Naive thymus-derived CD8-positive, alpha-beta T cell (primary cell): ENCODE measurements around the gene CALU. TPM values are rescaled to one million over a fixed set of nuclear protein-coding genes. Genes with fewer than 3 reads are reported as not detected.

Experiments
- ATAC-seq, 2 donors: fragments of 150-1000 bp; cut with Tn5 transposase in 1 of 2; sonication (Bioruptor Pico), chemical (Tn5 transposase) in 1 of 2; 1 replicate in 1 of 2; 2 replicates in 1 of 2; pipeline ENCODE4 v1.10.0; 2021; ENCODE audit warnings: mild to moderate bottlenecking in 2 of 2, moderate library complexity in 2 of 2
- POLR2A ChIA-PET: fragments of 350-600 bp; sonication (Branson Sonifier 250); formaldehyde crosslinking; loops from one replicate; lab custom pipeline; 2021; ENCODE audit warnings: antibody characterized with exemption; lab: Charles Lee
- DNase-seq, 10 donors: peaks; one replicate each; pipeline versions ENCODE4 v3.0.0 to v3.0.0-alpha.2; 2020 to 2022
- H3K27ac Mint-ChIP-seq, 10 donors: one replicate each; pipeline ENCODE4 v1.8.0; 2020 to 2022; ENCODE audit warnings: mild to moderate bottlenecking in 10 of 10, mixed read lengths in 10 of 10, moderate library complexity in 4 of 10, inconsistent platforms in 1 of 10
- H3K27me3 Mint-ChIP-seq, 5 donors: one replicate each; pipeline ENCODE4 v1.8.0; 2021 to 2022; ENCODE audit warnings: mixed read lengths in 5 of 5
- H3K36me3 Mint-ChIP-seq, 3 donors: one replicate each; pipeline ENCODE4 v1.8.0; 2020 to 2022; ENCODE audit warnings: mixed read lengths in 3 of 3, mild to moderate bottlenecking in 2 of 3, inconsistent platforms in 1 of 3
- H3K4me1 Mint-ChIP-seq, 4 donors: one replicate each; pipeline ENCODE4 v1.8.0; 2021 to 2022; ENCODE audit warnings: mixed read lengths in 4 of 4
- H3K4me3 Mint-ChIP-seq, 10 donors: one replicate each; pipeline ENCODE4 v1.8.0; 2020 to 2022; ENCODE audit warnings: mild to moderate bottlenecking in 10 of 10, mixed read lengths in 10 of 10, moderate library complexity in 6 of 10, inconsistent platforms in 1 of 10
- H3K9me3 Mint-ChIP-seq, 9 donors: one replicate each; pipeline ENCODE4 v1.8.0; 2020 to 2022; ENCODE audit warnings: mixed read lengths in 9 of 9, mild to moderate bottlenecking in 3 of 9, inconsistent platforms in 1 of 9, moderate library complexity in 1 of 9
- polyA plus RNA-seq, 3 donors: library from polyadenylated mRNA; unstranded; fragments of 300-500 nt; fragmentation: Illumina TruSeq; gene quantifications; one replicate each; pipeline ENCODE4 v1.2.3, GENCODE V29; 2021
- total RNA-seq, 8 experiments: library from RNA in 2 of 8; stranded (reverse) in 2 of 8; gene quantifications; one replicate each; pipeline ENCODE4 v1.2.3 and lab custom pipeline; 2021 to 2026

Gene CALU
- total and polyA plus RNA-seq, 5 experiments from 2014 or later, result 13.6 to 21.5 (median 17.0) TPM

- no peak for DNase-seq
- no peak overlapping the region for H3K27ac Mint-ChIP-seq
- H3K27me3 Mint-ChIP-seq, result peaks cover 0 to 5% (median 0%) of the 10 kb centered on the region in 5 donors
- H3K9me3 Mint-ChIP-seq, result peaks cover 3 to 16% (median 10%) of the 10 kb centered on the region in 9 donors
- H3K4me3 Mint-ChIP-seq, result no peak overlapping the region
- H3K36me3 Mint-ChIP-seq, result peaks cover 0 to 13% (median 4%) of the 10 kb centered on the region in 3 donors
- POLR2A ChIA-PET, result interaction anchor here (0.8 kb wide), 1 partner anchor 10 kb away, joined by 3 read pairs; no protein-coding TSS in a partner anchor
- no peak for ATAC-seq
- H3K4me1 Mint-ChIP-seq, result no peaks in the 10 kb centered on the region
These were observed 42.0 kb downstream of the CALU start for GRCh38 chr7:128781126-128781525.

- Mint-ChIP-seq H3K36me3 (peaks cover 0 to 13% (median 4%) of the 10 kb centered on the region in 3 donors), H3K9me3 (peaks cover 3 to 15% (median 9%) of the 10 kb centered on the region in 9 donors), H3K27ac (no peak overlapping the region), H3K4me1 (no peaks in the 10 kb centered on the region), H3K27me3 (peaks cover 0 to 5% (median 0%) of the 10 kb centered on the region in 5 donors), H3K4me3 (no peak overlapping the region)
- DNase-seq (no peak), ATAC-seq (no peak)
- POLR2A ChIA-PET, result no interaction called here
These were observed 42.7 kb downstream of the CALU start for GRCh38 chr7:128781851-128782250.

GRCh38 chr7:128783143-128783861 is 44.1 kb downstream of the CALU start:
- H3K4me1 Mint-ChIP-seq, result no peaks in the 10 kb centered on the region
- H3K36me3 Mint-ChIP-seq, result no peaks in the 10 kb centered on the region
- peak overlapping the region in 2 of 10 donors; percentile 14 to 49 for H3K27ac Mint-ChIP-seq
- peaks cover 0 to under 1% (median 0%) of the 10 kb centered on the region in 9 donors for H3K9me3 Mint-ChIP-seq
- ATAC-seq (no peak), DNase-seq (no peak)
- no peak overlapping the region for H3K4me3 Mint-ChIP-seq
- H3K27me3 Mint-ChIP-seq, result no peaks in the 10 kb centered on the region
- POLR2A ChIA-PET, result interaction anchor here (0.6 to 0.7 kb wide), 2 partner anchors 177 to 286 kb away, joined by 3 read pairs; no protein-coding TSS in a partner anchor

- H3K36me3 Mint-ChIP-seq, result no peaks in the 10 kb centered on the region
- no peak overlapping the region for H3K4me3 Mint-ChIP-seq
- H3K27me3 Mint-ChIP-seq, result no peaks in the 10 kb centered on the region
- POLR2A ChIA-PET, result interaction anchor here (0.7 kb wide), 1 partner anchor 78 kb away, joined by 3 read pairs; no protein-coding TSS in a partner anchor
- no peak overlapping the region for H3K27ac Mint-ChIP-seq
- no peaks in the 10 kb centered on the region for H3K9me3 Mint-ChIP-seq
- no peak for ATAC-seq
- no peak for DNase-seq
- H3K4me1 Mint-ChIP-seq, result peaks cover 5 to 8% (median 7%) of the 10 kb centered on the region in 4 donors
These were observed 46.6 kb downstream of the CALU start for GRCh38 chr7:128785738-128786137.

- DNase-seq, result no peak
- POLR2A ChIA-PET, result interaction anchor here (0.5 to 1.0 kb wide), 2 partner anchors 21 to 37 kb away, joined by 3 to 4 read pairs; no protein-coding TSS in a partner anchor
- no peaks in the 10 kb centered on the region for H3K27me3 Mint-ChIP-seq
- H3K36me3 Mint-ChIP-seq, result no peaks in the 10 kb centered on the region
- H3K9me3 Mint-ChIP-seq, result no peaks in the 10 kb centered on the region
- H3K27ac Mint-ChIP-seq, result peak overlapping the region in 7 of 10 donors; percentile 1 to 88 (median 41)
- no peak for ATAC-seq
- H3K4me1 Mint-ChIP-seq, result peaks cover 9 to 16% (median 14%) of the 10 kb centered on the region in 4 donors
- peak overlapping the region in 6 of 10 donors; percentile 87 to 92 (median 88) for H3K4me3 Mint-ChIP-seq
These were observed 49.6 kb downstream of the CALU start for GRCh38 chr7:128788446-128789412.

GRCh38 chr7:128790315-128791041 is 51.3 kb downstream of the CALU start:
- Mint-ChIP-seq H3K36me3 (no peaks in the 10 kb centered on the region), H3K27me3 (no peaks in the 10 kb centered on the region), H3K4me3 (peak overlapping the region; percentile 77 to 92 (median 88)), H3K9me3 (no peaks in the 10 kb centered on the region), H3K4me1 (peaks cover 9 to 22% (median 20%) of the 10 kb centered on the region in 4 donors), H3K27ac (peak overlapping the region; percentile 17 to 93 (median 82))
- POLR2A ChIA-PET, result interaction anchor here (0.6 to 2.6 kb wide), 4 partner anchors 10 to 51 kb away, joined by 3 to 14 read pairs (median 4); partner anchors contain the start of gene CALU
- peak in 5 of 10 donors; percentile 12 to 22 (median 14) for DNase-seq
- peak; percentile 7 to 21 for ATAC-seq

- Mint-ChIP-seq H3K9me3 (no peaks in the 10 kb centered on the region), H3K36me3 (no peaks in the 10 kb centered on the region), H3K4me1 (peaks cover 9 to 22% (median 20%) of the 10 kb centered on the region in 4 donors), H3K4me3 (peak within 1 kb of the TSS; percentile 74 to 91 (median 86)), H3K27ac (peak within 1 kb of the TSS in 9 of 10 donors; percentile 35 to 83 (median 72)), H3K27me3 (no peaks in the 10 kb centered on the region)
- POLR2A ChIA-PET, result interaction anchor here (0.6 to 2.6 kb wide), 5 partner anchors 10 to 125 kb away, joined by 3 to 14 read pairs (median 3); partner anchors contain the start of gene CALU
- ATAC-seq (peak; percentile 90 to 91), DNase-seq (peak; percentile 63 to 91 (median 81))
These were observed 52.2 kb downstream of the CALU start, which contains the start of gene CCDC136 for GRCh38 chr7:128791121-128791971. Gene CCDC136, plus strand, starts transcription at chr7:128791968. Its CDS starts 444 bp downstream, at chr7:128792412.

GRCh38 chr7:128791972-128792327 is 52.8 kb downstream of the CALU start:
- ATAC-seq, result no peak
- DNase-seq, result no peak
- Mint-ChIP-seq H3K27ac (peak overlapping the region in 3 of 10 donors; percentile 29 to 77 (median 48)), H3K27me3 (no peaks in the 10 kb centered on the region), H3K36me3 (no peaks in the 10 kb centered on the region), H3K4me3 (peak overlapping the region; percentile 46 to 91 (median 86)), H3K4me1 (peaks cover 9 to 22% (median 20%) of the 10 kb centered on the region in 4 donors), H3K9me3 (no peaks in the 10 kb centered on the region)
- POLR2A ChIA-PET, result interaction anchor here (2.6 kb wide), 1 partner anchor 53 kb away, joined by 14 read pairs; the partner anchor contains the start of gene CALU

GRCh38 chr7:128792471-128793180 is 53.5 kb downstream of the CALU start:
- Mint-ChIP-seq H3K27ac (peak overlapping the region in 8 of 10 donors; percentile 26 to 77 (median 58)), H3K4me1 (peaks cover 9 to 22% (median 21%) of the 10 kb centered on the region in 4 donors), H3K36me3 (peaks cover 3 to 4% (median 4%) of the 10 kb centered on the region in 3 donors), H3K4me3 (peak overlapping the region; percentile 57 to 88 (median 82)), H3K27me3 (no peaks in the 10 kb centered on the region), H3K9me3 (no peaks in the 10 kb centered on the region)
- DNase-seq (no peak), ATAC-seq (no peak)
- POLR2A ChIA-PET, result interaction anchor here (2.6 kb wide), 1 partner anchor 53 kb away, joined by 14 read pairs; the partner anchor contains the start of gene CALU

GRCh38 chr7:128793181-128793547 is 54.0 kb downstream of the CALU start:
- ATAC-seq, result no peak
- H3K27me3 Mint-ChIP-seq, result no peaks in the 10 kb centered on the region
- DNase-seq, result no peak
- no peaks in the 10 kb centered on the region for H3K9me3 Mint-ChIP-seq
- H3K36me3 Mint-ChIP-seq, result peaks cover 3 to 4% (median 4%) of the 10 kb centered on the region in 3 donors
- H3K4me1 Mint-ChIP-seq, result peaks cover 9 to 22% (median 21%) of the 10 kb centered on the region in 4 donors
- peak overlapping the region in 5 of 10 donors; percentile 20 to 85 (median 81) for H3K4me3 Mint-ChIP-seq
- POLR2A ChIA-PET, result interaction anchor here (2.6 kb wide), 1 partner anchor 54 kb away, joined by 14 read pairs; the partner anchor contains the start of gene CALU
- peak overlapping the region in 2 of 10 donors; percentile 26 to 35 for H3K27ac Mint-ChIP-seq
